ENCODE results near the gene SF3A2. TPM values are rescaled to one million over a fixed set of nuclear protein-coding genes. Genes with fewer than 3 reads are reported as not detected.

The SF3A2 gene
- total RNA-seq, 1 donor from 2014 or later = 39.7 TPM

DNA sequence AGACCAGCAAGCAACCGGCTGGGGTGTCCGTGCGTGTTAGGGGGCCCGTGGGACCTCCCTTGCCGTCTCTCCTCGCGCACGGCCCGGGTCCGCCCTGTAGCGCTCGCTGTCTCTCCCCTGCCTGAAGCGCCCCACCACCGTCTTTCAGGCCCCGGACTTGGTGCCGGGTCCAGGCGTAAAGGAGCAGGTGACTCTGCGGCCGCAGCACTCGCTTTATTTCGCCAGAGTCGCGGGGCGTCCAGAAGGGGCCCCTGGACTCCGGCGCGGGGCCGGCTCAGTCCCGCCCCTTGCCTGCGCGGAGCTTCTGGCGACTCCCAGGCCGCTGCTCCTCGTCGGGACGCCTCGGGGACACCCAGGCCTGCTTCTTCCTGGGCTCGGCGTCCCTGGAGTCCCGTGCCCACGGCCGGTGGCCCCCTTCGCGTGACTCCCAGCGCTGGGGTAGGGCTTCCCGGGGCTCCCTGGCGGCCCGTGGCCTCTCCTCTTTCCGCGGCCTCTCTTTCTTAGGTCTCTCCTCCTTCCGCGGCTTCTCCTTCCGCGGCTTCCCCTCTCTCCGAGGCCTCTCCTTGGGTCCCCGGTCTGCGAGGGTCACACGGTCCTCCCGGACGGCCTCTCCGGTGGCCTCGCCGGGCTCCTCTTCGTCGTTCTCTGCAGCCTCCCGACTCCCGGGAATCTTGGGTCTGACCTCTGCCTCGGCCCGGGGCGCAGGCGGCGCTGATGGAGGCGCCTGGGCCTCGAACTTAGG lies 15.6 kb downstream of the SF3A2 start:
- no peak for DNase-seq (ENCODE audit: low spot score)

DNA sequence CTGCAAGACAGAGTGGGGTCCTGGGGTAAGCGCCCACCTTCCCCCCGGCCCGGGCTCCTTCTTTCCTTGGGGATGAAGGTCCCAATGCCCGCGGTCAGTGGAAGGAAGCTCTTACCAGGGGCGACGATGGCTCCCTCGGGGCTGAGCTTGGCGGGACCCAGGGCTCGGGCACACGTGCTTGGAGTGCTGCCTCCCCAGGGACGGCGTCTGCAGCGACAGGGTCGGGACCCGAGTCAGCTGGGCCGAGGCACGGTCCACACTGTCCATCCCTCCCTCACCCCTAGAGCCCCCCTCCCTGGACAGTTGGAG lies 16.1 kb downstream of the SF3A2 start:
- DNase-seq (ENCODE audit: low spot score) = no peak

DNA sequence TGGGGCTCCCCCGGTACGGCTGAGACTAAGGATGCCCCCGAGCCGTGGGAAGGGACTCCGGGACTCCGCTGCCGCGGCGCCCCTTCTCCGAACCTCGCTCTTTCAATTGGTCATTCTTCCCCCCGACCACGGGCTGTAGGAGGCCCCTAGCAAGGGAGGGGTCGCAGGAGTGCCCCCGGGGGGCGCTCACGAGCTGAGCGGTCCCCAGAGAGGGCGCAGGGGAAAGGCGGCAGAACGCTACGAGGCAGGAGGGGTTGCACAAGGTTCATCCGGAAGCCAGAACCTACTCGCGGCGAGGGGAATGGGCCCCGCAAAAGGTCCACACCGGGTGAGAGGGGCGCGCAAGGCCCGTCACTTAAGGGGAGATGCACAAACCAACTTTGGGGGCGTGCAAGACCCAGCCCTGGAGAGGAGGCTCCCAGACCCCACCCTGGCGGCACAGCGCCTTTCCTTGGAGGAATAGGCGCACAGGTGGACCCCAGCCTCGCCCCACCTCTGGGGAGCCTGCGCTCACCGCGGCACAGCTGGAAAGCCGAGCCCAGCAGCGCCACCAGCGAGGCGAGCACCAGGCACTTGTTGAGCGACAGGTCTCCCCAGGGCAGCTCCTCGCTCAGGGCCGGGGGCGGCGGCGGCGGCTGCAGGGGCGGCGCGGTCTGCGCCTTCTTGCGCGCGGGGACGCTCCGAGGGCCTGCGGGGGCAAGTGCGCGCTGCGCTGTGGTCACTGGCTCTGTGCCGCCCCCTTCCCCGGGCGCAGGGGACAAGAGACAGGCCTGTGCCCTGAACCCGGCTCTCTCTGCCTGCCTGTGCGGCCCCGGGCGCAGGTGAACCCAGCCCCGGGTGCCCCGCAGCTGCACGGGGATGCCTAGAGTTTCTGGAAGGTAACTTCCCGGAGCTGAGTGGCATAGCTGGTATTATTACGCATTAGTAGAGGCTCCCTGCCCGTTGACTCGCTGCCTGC lies 16.8 kb downstream of the SF3A2 start:
- no peak for DNase-seq (ENCODE audit: low spot score)

DNA sequence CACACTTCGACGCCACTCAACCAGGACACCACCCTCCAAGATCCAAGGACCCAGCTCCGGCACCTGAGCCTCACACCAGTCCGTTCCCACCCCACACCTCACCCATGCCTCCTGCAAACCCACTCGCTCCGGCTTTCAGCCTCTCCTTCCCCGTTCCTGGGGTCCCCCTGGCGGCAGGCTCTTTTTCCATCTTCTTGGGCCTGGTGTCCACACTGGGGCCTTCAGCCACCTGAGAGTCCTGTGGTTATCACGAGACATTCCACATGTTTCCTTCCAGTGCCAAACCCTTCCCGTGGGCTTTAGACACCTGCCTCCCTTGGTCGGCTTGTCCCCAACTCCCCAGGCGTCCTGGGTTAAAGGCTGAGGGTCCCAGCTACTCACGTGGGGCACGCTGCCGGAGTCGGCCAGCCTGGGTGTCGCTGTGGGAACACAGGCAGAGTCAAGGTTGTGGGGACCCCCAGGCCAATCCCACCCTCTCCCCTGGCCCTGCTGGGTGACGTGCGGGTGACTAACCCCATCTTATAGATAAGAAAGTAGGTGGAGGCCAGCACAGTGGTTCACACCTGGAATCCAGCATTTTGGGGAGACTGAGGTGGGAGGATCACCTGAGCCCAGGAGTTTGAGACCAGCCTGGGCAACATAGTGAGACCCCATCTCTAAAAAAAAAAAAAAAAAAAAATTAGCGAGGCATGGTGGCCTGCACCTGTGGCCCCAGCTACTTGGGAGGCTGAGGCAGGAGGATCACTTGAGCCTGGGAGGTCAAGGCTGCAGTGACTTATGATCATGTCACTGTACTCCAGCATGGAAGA lies 17.6 kb downstream of the SF3A2 start:
- DNase-seq (ENCODE audit: low spot score) = no peak

DNA sequence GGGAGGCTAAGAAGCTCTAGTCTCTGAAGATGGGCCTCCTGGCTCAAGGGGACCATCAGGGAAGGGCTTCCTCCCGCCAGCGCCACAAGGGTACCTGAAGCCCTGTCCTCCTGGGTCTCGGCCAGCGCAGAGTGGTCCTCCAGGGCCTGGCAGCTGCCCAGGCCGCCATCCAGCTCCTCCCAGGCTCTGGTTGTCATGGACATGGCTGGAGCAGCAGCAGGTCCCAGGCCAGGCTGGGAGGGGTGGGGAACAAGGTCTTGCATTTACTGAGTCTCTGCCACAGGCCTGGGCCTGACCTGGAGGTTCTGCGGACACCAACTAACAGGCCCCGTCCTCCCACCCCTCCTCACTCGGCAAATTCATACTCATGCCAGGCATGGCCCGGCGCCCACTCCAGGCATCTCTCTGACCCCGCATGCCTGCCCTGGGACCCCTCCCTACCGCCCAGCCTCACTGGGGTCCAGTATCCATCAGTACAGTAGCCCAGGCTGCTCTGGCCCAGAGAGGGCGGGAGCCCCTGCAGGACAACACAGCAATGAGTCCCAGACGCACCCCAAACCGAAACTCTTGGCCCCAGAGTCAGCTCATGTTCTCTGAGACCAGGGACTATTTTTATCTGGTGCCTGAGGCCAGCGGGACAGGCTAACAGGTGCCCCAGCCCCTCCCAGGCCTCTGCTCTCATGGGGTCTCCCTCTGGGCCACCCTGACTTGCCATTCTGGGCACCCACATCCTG lies 18.7 kb downstream of the SF3A2 start:
- no peak for DNase-seq (ENCODE audit: low spot score)

DNA sequence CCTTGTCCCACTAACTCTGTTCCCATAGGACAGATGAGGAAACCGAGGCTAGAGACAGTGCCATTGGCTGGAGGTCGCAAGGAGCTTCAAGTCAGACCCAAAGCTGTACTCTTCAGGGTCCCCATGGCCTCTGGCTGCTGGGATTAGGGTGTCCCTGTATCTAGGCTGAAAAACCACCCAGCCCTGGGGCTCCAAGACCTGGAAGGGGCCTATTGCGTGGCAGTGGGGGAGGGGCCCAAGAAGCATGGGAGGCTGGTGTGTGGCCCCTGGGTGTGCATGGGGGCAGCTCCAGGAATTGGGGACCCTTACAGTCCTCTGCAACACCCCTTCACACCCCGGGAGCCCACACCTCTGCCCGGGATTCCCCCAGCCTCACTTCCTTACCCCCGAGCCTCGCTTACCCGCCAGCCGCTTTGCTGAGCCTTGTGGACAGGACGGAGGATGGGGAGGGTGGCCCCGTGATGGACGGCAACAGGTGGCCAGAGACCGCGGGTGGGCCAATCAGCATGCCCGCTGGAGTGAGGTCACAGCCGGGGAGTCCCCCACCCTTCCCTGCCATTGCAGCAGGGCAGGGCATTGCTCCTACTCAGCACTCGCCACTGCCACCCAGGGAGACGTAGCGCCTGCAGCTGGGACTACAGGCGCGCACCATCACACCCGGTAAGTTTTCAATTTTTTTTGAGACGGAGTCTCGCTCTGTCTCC lies 19.5 kb downstream of the SF3A2 start, which contains the start of gene JSRP1:
JSRP1 (minus strand) TSS at position 436 of the 704 bp plus-strand sequence. CDS start 1,103 bp downstream, outside the sequence.
- no peak for DNase-seq (ENCODE audit: low spot score)

DNA sequence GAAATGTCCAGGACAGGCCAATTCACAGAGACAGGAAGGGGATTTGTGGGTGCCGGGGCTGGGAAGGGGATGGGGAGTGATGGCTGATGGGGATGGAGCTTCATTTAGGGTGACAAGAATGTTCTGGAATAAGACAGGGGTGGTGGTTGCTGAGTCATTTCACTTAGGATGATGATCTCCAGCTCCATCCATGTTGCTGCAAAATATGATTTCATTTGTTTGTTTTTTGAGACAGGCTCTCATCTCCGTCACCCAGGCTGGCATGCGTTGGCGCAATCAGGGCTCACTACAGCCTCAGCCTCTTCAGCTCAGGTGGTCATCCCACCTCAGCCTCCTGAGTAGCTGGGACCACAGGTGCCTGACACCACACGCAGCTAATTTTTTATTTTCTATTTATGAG lies 22.7 kb downstream of the SF3A2 start:
- DNase-seq (ENCODE audit: low spot score) = no peak

DNA sequence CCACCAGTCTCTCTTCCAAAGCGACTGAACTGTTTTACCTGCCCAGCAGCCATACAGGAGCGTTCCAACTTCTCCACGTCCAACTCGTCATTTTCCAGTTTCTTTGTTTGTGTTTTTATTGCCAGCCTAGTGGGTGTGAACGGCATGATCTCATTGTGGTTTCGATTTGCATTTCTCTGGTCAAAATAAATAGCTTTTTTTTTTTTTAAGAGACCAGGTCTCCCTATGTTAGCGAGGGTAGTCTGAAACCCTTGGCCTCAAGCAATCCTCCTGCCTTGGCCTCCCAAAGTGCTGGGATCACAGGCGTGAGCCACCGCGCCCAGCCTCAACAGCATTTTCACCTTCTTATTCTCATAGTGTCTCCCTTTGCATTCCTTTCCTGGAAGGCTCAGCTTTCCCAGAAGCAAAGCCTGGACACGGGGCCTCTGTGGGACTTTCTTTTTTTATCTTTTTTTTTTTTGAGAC lies 23.7 kb downstream of the SF3A2 start:
- no peak for DNase-seq (ENCODE audit: low spot score)

DNA sequence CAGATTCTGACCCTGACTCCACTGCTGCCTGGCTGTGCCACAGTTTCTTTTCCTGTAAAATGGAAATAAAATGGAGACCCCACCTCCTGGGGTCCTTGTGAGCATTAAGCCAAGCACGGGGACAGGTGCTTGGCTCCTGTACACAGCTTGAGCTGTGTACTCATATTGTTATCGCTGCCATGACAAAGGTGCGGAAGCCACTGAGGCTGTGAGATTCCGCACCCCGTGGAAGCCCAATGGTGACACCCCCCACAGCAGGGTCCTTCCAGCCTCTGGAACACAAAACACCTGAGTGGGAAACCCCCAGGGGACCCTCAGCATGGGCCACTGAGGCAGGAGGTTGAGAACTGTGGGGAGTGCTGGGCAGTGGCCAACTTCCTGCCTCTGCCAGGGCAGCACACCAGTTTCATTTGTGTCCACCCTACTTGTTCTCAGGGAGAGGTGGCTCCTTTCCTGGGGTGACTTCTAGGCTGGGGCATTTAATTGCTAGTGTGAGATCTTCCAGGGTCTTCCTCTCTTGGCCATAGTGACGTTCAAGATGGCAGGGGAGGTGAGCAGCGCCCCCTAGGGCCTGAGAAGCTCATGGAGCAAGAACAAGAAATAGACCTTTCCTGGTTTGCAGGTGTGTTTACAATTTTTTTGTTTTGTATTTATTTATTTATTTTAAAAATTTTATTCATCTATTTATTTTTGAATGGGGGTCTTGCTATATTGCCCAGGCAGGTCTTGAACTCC lies 25.0 kb downstream of the SF3A2 start:
- no peak for DNase-seq (ENCODE audit: low spot score)

DNA sequence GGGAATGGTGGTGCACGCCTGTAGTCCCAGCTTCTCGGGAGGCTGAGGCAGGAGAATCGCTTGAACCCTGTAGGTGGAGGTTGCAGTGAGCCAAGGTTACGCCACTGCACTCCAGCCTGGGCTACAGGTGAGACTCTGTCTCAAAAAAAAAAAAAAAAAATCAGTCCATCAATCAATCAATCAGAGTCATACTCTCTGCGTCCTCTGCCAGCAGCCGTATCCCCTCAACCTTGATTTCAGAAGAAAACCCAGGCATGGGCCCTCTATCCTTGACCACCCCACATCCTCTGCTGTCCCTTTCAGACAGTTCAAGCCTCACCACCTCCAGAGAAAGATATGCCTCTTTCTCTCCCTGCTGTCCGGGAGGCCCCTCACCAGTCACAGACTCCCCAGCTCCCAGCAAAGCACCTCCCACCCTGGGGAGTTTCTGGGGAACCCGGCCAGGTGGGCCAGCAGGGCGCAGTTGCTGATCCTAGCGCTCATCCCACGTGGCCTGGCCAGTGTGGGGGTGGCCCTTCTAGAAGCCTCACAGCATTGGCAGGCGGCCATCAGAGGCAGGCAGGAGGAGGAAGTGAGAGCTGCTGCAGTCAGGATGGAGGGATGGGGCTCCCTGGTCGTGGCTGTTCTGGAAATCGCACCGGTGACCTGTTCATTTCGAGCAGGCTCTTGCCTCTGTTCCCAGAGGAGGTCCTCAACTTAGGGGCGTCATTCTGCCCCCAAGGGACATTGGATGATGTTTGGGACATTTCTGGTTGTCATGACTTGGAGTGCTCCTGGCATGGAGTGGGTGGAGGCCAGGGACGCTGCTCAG lies 29.8 kb downstream of the SF3A2 start:
- peak; percentile 85 for DNase-seq (ENCODE audit: low spot score)

DNA sequence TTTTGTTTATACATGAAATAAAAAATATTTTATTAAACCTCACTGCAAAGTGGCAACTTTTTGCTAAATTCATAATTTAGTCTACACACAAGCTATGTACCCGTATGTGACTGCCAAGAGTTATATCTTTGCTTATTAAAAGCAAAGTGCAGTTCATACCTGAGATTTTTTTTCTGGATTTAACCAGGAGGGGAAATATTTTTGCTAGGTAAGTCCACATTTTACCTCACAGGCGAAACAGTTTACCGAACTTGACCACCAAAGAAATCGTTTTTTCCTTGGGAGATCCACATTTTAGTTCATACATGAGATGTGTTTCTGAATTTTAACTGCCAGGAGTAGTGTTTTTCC lies 31.8 kb downstream of the SF3A2 start:
- no peak for DNase-seq (ENCODE audit: low spot score)

DNA sequence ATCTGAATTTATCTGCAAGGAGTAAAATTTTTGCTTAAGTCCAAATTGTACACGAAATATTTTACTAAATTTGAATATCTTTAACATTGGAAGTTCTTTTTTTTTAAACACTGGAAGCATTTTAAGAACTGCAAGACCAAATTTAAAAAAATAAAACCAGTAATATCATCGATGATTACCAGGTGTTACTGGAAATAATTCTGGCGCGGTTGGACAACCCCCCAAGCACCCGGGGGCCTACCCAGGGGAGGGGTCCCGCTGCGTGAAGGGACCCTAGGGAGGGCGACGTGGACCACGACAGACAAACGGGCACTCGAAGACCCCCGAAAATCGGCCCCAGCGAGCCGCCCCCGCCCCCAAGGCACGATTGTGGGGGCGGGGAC lies 32.2 kb downstream of the SF3A2 start:
- no peak for DNase-seq (ENCODE audit: low spot score)

DNA sequence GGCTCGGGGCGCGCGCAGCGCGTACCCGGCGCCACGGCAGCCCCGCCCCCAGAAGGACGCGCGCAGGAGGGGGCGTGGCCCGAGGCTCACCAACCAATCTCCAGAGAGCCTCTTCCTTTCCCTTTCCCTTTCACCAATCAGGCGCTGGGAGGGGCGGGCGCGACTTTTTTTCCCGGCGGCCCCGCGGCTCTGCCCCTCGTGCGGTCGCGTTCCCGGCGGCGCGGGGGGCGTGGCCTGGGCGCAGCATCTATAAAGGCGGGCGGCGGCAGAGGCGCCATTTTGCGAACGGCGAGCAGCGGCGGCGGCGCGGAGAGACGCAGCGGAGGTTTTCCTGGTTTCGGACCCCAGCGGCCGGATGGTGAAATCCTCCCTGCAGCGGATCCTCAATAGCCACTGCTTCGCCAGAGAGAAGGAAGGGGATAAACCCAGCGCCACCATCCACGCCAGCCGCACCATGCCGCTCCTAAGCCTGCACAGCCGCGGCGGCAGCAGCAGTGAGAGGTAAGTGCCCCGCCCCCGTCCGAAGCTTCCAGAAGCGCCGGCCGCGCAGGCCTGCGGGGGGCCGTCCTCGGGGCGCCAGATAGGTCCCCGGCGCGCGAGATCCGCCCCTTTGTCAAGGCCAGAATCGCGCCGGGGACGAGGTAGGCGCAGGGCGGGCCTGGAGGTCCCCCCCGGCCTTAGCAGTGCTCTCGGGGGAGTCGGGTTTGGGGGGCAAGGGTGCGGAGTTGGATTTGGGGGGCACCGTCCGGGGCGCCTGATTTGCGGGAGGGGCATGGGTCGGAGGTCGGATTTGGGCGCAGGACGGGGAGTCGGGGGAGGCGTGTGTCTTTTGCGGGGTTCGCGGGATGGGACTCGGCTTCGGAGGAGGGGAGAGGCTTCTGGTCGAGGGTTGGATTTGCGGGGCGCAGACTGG lies 32.9 kb downstream of the SF3A2 start:
- peak; percentile 98 for DNase-seq (ENCODE audit: low spot score)

DNA sequence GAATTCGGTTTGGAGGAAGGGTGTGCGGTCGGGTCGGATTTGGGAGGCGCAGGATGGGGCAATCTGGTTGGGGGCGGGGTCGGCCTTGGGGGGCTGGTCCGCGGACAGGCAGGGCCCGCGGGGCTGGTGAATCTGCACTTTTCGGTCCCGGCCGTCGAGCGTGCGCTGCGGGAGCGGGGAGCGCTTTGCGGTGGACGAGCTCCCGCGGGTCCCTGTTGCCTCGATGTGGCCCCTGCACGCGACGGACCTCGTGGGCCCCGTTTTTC lies 33.5 kb downstream of the SF3A2 start:
- no peak for DNase-seq (ENCODE audit: low spot score)

DNA sequence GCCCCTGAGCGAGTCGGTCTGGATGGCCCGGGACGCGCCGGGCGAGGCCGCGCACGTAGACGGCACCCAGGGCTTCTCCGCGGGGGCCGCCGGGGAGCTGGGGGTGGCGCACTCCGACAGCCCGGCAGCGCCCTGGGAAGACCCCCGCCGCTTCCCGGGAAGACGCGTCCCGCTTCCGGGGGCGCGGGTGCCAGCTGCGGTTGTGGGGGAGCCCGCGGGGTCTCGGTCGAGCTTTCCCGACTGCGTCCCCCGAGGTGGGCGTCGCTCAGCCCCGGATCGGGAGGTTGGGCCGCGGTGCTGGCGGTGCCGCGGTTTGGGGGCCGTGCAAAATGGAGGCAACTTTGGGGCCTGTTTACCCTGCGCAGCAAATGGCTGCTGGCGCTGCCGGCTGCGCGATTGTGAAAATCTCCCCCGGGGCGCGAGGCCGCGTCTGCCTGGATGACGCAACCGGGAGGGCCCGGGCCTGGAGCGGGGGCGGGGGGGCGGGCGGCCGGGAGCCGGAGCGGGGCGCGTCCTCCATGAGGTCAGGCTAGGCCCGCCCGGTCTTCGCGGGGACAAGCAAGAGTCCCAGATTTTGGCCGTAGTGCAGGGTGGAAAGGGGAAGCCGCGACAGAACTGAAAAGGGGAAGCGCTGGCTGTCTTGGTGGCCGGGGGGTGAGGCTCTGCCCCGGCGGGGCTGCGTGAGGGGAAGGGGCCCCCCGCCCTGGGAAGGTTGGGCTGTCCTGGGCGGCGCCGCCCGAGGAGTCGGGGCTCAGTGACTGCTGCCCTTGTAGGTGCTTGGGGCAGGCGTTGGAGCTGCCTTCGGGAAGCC lies 34.0 kb downstream of the SF3A2 start:
- DNase-seq (ENCODE audit: low spot score) = peak; percentile 79

DNA sequence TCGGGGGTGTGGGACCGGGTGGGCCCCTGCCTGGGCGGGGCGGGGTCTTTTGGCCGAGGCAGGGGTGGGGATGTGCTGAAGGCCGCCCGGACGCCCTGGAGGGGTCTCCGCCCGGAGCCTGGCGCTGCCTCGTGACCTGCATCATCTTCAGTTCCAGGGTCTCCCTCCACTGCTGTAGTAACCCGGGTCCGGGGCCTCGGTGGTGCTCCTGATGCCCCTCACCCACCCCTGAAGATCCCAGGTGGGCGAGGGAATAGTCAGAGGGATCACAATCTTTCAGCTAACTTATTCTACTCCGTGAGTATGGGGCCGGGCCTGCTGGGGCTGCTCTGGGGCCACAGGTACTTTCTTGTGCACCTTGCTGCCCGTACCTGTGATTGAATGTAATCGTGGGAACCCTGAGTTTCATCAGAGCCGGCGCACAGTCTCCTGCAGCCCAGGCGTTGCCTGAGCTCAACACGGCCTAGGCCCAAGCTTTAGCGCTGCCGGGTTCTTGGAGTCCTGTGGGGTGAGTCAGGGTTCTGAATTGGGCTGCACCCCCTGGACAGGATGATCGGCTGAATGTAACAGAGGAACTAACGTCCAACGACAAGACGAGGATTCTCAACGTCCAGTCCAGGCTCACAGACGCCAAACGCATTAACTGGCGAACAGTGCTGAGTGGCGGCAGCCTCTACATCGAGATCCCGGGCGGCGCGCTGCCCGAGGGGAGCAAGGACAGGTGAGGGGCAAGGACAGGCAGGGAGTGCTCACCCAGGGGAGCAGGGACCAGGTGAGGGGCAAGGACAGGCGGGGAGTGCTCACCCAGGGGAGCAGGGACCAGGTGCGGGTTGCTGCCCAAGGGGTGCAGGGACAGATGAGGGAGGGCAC lies 34.8 kb downstream of the SF3A2 start:
- DNase-seq (ENCODE audit: low spot score) = no peak

All from umbilical cord (tissue), 2 donors.